Measurements from ENCODE around the gene CCDC51.

DNA sequence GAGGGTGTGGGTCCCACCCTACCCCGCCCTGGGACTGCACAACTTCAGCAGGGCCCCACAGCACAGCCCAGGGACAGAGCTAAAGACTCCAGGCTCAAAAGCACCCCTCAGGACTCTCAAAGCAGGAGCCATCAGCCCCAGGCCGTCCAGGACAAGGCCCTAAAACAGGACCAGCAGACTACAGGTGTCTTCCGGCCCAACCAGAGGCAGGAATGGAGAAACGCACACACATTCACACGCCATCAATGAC is 32.7 kb upstream of the CCDC51 start:
- no peak for TF ChIP-seq POLR2AphosphoS5 (IDR thresholded peaks at IDR 0.05; ENCODE audit: low read depth, low read length)
- TF ChIP-seq POLR2A (IDR thresholded peaks at IDR 0.05; ENCODE audit: low read depth, low read length), result no peak
